Upper lobe of left lung (tissue), 6 donors: Measurements from ENCODE around the gene ZIC4. TPM values are rescaled to one million over a fixed set of nuclear protein-coding genes. Genes with fewer than 3 reads are reported as not detected.

Experiments used
- ATAC-seq, 2 donors: fragments of 200-7000 bp; cut with Tn5 transposase; one replicate each; pipeline ENCODE4 v1.9.1; 2022; ENCODE audit warnings: mild to moderate bottlenecking in 2 of 2, moderate library complexity in 2 of 2; ENCODE audit not compliant: low FRiP score in 2 of 2
- DNase-seq, 2 donors: peaks; one replicate each; pipeline ENCODE4 v3.0.0-alpha.2; 2019 to 2020
- H3K27ac ChIP-seq, 4 donors: fragments of 200-600 bp; sonication (generic); one replicate each; pipeline ENCODE4 v1.5.1; 2016 to 2019
- H3K27me3 ChIP-seq, 4 donors: fragments of 200-600 bp; sonication (generic); one replicate each; pipeline ENCODE4 v1.5.1; 2017 to 2019
- H3K36me3 ChIP-seq, 4 donors: fragments of 200-600 bp; sonication (generic); one replicate each; pipeline ENCODE4 v1.5.1; 2016 to 2019
- H3K4me1 ChIP-seq, 4 donors: fragments of 200-600 bp; sonication (generic); one replicate each; pipeline ENCODE4 v1.5.1; 2018 to 2019
- H3K4me3 ChIP-seq, 4 donors: fragments of 200-600 bp; sonication (generic); one replicate each; pipeline ENCODE4 v1.5.1; 2017 to 2019; ENCODE audit warnings: mild to moderate bottlenecking in 2 of 4, moderate library complexity in 1 of 4
- H3K9me3 ChIP-seq, 4 donors: fragments of 200-600 bp; sonication (generic); one replicate each; pipeline ENCODE4 v1.5.1; 2018 to 2019
- EP300 ChIP-seq, 4 donors: sonication (generic); formaldehyde crosslinking; IDR thresholded peaks; one replicate each; pipeline ENCODE4 v1.5.1; 2017; ENCODE audit warnings: antibody characterized with exemption in 4 of 4, control low read depth in 2 of 4
- POLR2A ChIP-seq, 4 donors: fragments of 450-650 bp; IDR thresholded peaks; one replicate each; pipeline ENCODE4 v1.5.1; 2016 to 2017; ENCODE audit warnings: antibody characterized with exemption in 4 of 4, mild to moderate bottlenecking in 2 of 4
- POLR2AphosphoS5 ChIP-seq, 2 donors: sonication (generic); formaldehyde crosslinking; IDR thresholded peaks; one replicate each; pipeline ENCODE4 v1.5.1; 2017; ENCODE audit warnings: antibody characterized with exemption in 2 of 2
- WGBS, 2 donors: methylation state at CpG; one replicate each; pipeline ENCODE4 v1.1.5; 2017 to 2018; 5-methylcytosine and 5-hydroxymethylcytosine counted together
- total RNA-seq, 6 donors: library from RNA; depleted of rRNA in 4 of 6; stranded (reverse); fragments of >200 nt in 4 of 6; gene quantifications; one replicate each; pipeline versions ENCODE4 v1.1.0 to v1.2.1, GENCODE V29; 2016 to 2021
- TF ChIP-seq, protein P1 (sequence below), 6 experiments: fragments of 450-650 bp in 4 of 6; fragments of 200-600 bp in 2 of 6; sonication (generic) in 2 of 6; IDR thresholded peaks; one replicate each; pipeline ENCODE4 v1.5.1; 2016 to 2019; ENCODE audit warnings: antibody characterized with exemption in 6 of 6
- donor health status: DM: no; HTN: no; CAD: no; lungs with moderate emphysema.
- donor health status: DM: no; HTN: yes; CAD: no; lungs with severe emphysema.

ZIC4 gene
- total RNA-seq, 6 donors from 2014 or later = not detected

DNA sequence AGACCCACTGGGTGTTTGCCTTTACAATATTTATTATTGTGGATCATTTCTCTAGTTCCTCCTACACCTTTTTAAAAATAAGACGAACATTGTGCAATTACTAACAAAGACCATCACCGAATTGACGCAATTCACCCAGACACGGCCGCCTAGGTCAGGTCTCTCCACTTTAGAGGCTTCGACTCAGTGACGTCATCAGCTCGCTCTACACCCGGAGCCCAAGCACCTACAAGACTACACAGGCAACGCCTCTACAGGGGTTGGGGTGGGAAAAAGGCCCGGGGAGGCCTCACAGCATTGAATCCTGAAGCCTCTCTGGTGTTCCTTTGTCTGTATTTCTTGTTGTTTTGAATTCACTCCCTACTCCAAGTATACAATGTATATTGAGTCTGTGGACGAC lies 16.6 kb downstream of the ZIC4 start:
- ATAC-seq (no peak), DNase-seq (no peak)
- peaks cover 9 to 21% (median 19%) of the 10 kb centered on the region in 4 donors for H3K4me1 ChIP-seq
- H3K27me3 ChIP-seq = peaks cover 0 to 79% (median 37%) of the 10 kb centered on the region in 4 donors
- H3K4me3 ChIP-seq = no peak overlapping the region
- WGBS, 2 donors = 2 to 8% methylated on average over 12 of the region's 12 CpGs
- peaks cover 0 to 13% (median 5%) of the 10 kb centered on the region in 4 donors for H3K9me3 ChIP-seq
- H3K27ac ChIP-seq = no peak overlapping the region
- TF ChIP-seq POLR2A (IDR thresholded peaks at IDR 0.05) = no peak
- no peaks in the 10 kb centered on the region for H3K36me3 ChIP-seq

DNA sequence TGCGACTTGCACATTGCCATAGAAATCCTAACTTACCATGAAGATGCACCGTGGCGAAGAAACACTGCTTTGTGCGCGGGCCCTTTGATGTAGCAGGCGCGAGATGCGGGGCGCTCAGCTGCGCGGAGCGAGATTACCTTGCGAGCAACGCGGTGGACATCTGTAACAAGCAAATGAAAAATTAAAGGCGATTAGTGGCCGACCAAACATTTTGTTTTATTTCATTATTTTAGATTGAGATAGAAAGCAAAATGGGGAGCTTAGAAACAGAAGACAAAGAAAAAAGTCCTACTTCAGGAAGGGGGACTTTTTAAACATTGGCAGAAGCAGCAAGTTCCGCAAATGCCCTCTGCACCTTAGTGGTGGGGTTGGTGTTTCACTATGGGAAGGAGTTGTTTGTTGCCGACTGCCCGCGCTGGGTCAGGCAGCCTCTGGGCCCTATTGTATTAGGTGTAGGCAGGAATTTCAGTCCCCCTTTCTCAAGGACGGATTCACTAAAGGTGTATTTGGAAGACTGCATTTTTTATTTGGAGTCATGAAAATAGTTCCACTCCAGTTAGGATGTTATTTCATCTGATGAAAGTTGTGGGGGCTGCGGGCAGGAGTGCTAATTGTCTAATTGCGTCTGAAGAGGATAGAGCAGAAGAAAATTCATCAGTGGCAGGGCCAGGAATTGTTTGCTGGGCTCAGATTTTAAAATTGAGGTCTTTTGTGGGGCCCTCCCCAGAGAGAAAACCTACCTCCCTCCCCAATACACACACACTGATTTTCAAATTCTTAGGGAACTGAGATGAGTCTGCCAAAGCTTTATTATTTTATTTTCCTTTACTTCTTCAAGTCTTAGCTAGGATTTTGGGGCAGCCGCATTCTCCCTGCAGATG lies 17.4 kb downstream of the ZIC4 start:
- DNase-seq = no peak
- Histone ChIP-seq H3K27me3 (peaks cover 0 to 79% (median 37%) of the 10 kb centered on the region in 4 donors), H3K27ac (no peak overlapping the region)

DNA sequence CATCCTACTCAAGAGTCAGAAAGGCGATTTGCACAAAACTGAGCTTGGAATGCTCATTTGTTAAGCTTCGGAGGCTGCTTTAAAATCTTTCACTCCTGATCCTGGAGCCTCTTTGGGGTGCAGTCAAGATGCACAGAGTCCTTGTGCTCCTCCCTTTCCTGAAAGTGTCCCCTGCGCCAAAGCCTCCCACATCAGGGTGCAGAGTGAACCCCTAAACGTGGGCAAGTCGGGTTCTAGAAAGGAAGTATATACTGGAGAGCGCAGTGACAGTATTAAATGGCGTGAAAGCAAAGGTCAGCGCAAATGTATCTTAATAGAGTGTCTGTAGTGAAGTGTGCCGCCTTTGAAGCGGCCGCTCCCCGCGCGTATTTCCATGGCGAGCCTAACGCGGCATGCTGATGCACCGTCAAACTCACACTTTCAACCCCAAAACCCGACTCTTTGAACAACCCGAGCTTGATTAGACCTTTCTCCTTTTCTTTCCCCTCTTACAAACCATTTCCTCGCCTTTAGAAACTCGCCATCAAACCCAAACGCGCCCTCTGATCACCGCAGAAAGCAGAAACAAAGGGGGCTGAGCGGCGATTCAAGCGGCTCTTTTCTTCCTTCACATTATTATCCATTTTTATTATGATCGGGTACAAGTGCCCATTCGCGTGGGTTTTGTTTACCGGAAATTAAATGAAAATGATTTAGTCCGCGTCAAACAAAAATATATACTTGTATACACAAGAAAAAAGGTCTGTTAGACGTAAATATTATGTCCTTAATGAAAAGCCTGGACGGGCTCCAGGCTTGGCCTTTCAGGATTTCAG lies 18.3 kb downstream of the ZIC4 start:
- Histone ChIP-seq H3K27me3 (peaks cover 0 to 72% (median 32%) of the 10 kb centered on the region in 4 donors), H3K27ac (no peak overlapping the region), H3K4me3 (no peak overlapping the region), H3K9me3 (peaks cover 0 to 11% (median 4%) of the 10 kb centered on the region in 4 donors), H3K4me1 (peaks cover 9 to 14% (median 12%) of the 10 kb centered on the region in 4 donors), H3K36me3 (no peaks in the 10 kb centered on the region)
- 9 to 11% methylated on average over 36 of the region's 36 CpGs for WGBS, 2 donors
- TF ChIP-seq, protein P1, sequence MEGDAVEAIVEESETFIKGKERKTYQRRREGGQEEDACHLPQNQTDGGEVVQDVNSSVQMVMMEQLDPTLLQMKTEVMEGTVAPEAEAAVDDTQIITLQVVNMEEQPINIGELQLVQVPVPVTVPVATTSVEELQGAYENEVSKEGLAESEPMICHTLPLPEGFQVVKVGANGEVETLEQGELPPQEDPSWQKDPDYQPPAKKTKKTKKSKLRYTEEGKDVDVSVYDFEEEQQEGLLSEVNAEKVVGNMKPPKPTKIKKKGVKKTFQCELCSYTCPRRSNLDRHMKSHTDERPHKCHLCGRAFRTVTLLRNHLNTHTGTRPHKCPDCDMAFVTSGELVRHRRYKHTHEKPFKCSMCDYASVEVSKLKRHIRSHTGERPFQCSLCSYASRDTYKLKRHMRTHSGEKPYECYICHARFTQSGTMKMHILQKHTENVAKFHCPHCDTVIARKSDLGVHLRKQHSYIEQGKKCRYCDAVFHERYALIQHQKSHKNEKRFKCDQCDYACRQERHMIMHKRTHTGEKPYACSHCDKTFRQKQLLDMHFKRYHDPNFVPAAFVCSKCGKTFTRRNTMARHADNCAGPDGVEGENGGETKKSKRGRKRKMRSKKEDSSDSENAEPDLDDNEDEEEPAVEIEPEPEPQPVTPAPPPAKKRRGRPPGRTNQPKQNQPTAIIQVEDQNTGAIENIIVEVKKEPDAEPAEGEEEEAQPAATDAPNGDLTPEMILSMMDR (IDR thresholded peaks at IDR 0.05) = no peak
- TF ChIP-seq POLR2A (IDR thresholded peaks at IDR 0.05) = no peak
- TF ChIP-seq POLR2AphosphoS5 (IDR thresholded peaks at IDR 0.05) = no peak
- TF ChIP-seq EP300 (IDR thresholded peaks at IDR 0.05) = no peak
- no peak for DNase-seq
- no peak for ATAC-seq

More for the DNA sequence above, 17.4 kb downstream of the ZIC4 start:
- WGBS, 2 donors = 14 to 15% methylated on average over 25 of the region's 25 CpGs
- ATAC-seq = no peak
- H3K36me3 ChIP-seq = no peaks in the 10 kb centered on the region
- TF ChIP-seq, protein P1 (IDR thresholded peaks at IDR 0.05) = no peak
- TF ChIP-seq EP300 (IDR thresholded peaks at IDR 0.05) = no peak
- no peak for TF ChIP-seq POLR2A (IDR thresholded peaks at IDR 0.05)
- no peak for TF ChIP-seq POLR2AphosphoS5 (IDR thresholded peaks at IDR 0.05)
- peaks cover 9 to 21% (median 19%) of the 10 kb centered on the region in 4 donors for H3K4me1 ChIP-seq
- peaks cover 0 to 13% (median 5%) of the 10 kb centered on the region in 4 donors for H3K9me3 ChIP-seq
- no peak overlapping the region for H3K4me3 ChIP-seq

DNA sequence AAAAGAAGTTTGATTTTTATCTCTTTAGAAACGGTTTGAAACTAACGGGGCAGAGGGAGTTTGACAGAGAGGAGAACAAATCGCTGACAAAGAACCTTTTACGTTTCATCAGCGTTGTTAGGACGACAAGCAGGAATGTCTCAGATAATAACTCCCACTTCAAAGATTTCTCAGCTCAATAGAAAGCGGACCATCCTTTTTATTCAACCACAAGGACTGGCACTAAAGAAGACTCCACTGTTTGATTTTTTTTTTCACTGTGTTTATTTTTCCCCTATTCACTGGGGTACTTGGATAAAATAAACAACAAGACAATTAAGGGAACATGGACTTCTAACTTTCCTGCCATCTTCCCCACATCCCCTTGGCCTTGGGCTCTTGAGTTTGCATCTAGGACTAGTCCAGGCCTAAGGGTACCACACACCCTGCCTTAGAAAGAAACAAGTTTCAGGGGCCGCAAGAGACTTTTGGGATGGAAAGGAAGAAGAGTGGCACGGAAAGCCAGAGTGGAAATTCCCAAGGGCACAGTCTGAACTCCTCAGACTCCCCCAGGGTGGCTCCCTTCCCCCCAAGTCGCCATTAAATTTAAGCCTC lies 19.0 kb downstream of the ZIC4 start:
- DNase-seq (no peak), ATAC-seq (no peak)
- TF ChIP-seq, protein P1 (IDR thresholded peaks at IDR 0.05) = no peak
- no peak for TF ChIP-seq POLR2AphosphoS5 (IDR thresholded peaks at IDR 0.05)
- TF ChIP-seq POLR2A (IDR thresholded peaks at IDR 0.05) = no peak
- no peak for TF ChIP-seq EP300 (IDR thresholded peaks at IDR 0.05)
- Histone ChIP-seq H3K27ac (no peak overlapping the region), H3K27me3 (peaks cover 0 to 69% (median 28%) of the 10 kb centered on the region in 4 donors), H3K4me1 (peaks cover 6 to 8% (median 7%) of the 10 kb centered on the region in 4 donors), H3K9me3 (peaks cover 0 to 11% (median 4%) of the 10 kb centered on the region in 4 donors), H3K4me3 (no peak overlapping the region), H3K36me3 (no peaks in the 10 kb centered on the region)
- 9% methylated on average over 10 of the region's 10 CpGs for WGBS, 2 donors
